Ovary (tissue), 9 donors: ENCODE data around the gene NEK9. TPM values are rescaled to one million over a fixed set of nuclear protein-coding genes. Genes with fewer than 3 reads are reported as not detected.

Experiments
- DNase-seq, 5 donors: peaks; one replicate each; pipeline ENCODE4 v3.0.0-alpha.2; 2019 to 2020
- H3K27ac ChIP-seq, 2 donors: fragments of 200-600 bp; one replicate each; pipeline versions ENCODE4 v1.5.1 to v1.8.0; 2019 to 2022
- H3K27me3 ChIP-seq: fragments of 200-600 bp; one replicate; pipeline ENCODE4 v1.8.0; 2022
- H3K36me3 ChIP-seq: fragments of 200-600 bp; sonication (generic); one replicate; pipeline ENCODE4 v1.5.1; 2019
- H3K4me1 ChIP-seq: one replicate; pipeline ENCODE4 v1.8.1; 2013; ENCODE audit warnings: mild to moderate bottlenecking, moderate library complexity; ENCODE audit not compliant: insufficient read depth
- H3K4me3 ChIP-seq: fragments of 200-600 bp; sonication (generic); one replicate; pipeline ENCODE4 v1.5.1; 2017
- H3K9me3 ChIP-seq, 2 donors: fragments of 200-600 bp in 1 of 2; sonication (generic) in 1 of 2; one replicate each; pipeline versions ENCODE4 v1.5.1 to v1.8.1; 2013 to 2019; ENCODE audit warnings: mild to moderate bottlenecking in 1 of 2, moderate library complexity in 1 of 2
- CTCF ChIP-seq, 3 donors: fragments of 450-650 bp in 2 of 3; fragments of 200-600 bp in 1 of 3; IDR thresholded peaks; one replicate each; pipeline versions ENCODE4 v1.5.1 to v1.8.0; 2016 to 2022; ENCODE audit warnings: antibody characterized with exemption in 3 of 3, mild to moderate bottlenecking in 1 of 3
- EP300 ChIP-seq: sonication (generic); formaldehyde crosslinking; IDR thresholded peaks from one replicate; pipeline ENCODE4 v1.6.1; 2017; ENCODE audit warnings: antibody characterized with exemption
- POLR2A ChIP-seq: fragments of 450-650 bp; IDR thresholded peaks from one replicate; pipeline ENCODE4 v1.6.1; 2017; ENCODE audit warnings: antibody characterized with exemption, mild to moderate bottlenecking, moderate library complexity
- WGBS, 3 donors: extraction: QIAGEN DNeasy Blood & Tissue Kit in 1 of 3; methylation state at CpG; one replicate each; pipeline versions ENCODE4 v1.1.5 to v1.1.7; 2013 to 2017; 5-methylcytosine and 5-hydroxymethylcytosine counted together
- intact Hi-C, 4 donors: fragments of 100-400 bp; cut with DNase I; formaldehyde crosslinking; loops; one replicate each; pipeline versions ENCODE4 v1.11.0 to v1.15.1; 2022 to 2023
- polyA plus RNA-seq, 2 donors: library from polyadenylated mRNA; stranded (reverse); fragments of 200-250 nt in 1 of 2; fragments of 350-450 nt in 1 of 2; fragmentation: Illumina TruSeq in 1 of 2; extraction: RNeasy Lipid Tissue Mini Kit (QIAGEN cat#74804) in 1 of 2; gene quantifications; one replicate each; pipeline ENCODE4 v1.2.3, GENCODE V29; 2013 to 2014
- total RNA-seq, 7 donors: library from RNA; depleted of rRNA in 2 of 7; stranded (reverse); fragments of >200 nt in 2 of 7; fragmentation: NEBNext Ultra II Directional in 3 of 7; extraction: Animal tissue kit (Norgen Biotek cat#: 25700) in 3 of 7; gene quantifications; one replicate each; pipeline versions ENCODE4 v1.1.0 to v1.2.4, GENCODE V29; 2016 to 2023
- donor health status: DM: no; HTN: no; CAD: no; lungs with moderate emphysema.
- donor health status: DM: no; HTN: no; CAD: no.
- donor health status: Bipolar disorder and iron deficiency.
- donor health status: DM: yes; HTN: yes; CAD: no.
- donor health status: DM: no; HTN: no; CAD: no.
- donor health status: DM: yes; HTN: yes; CAD: no.

NEK9 gene
- total and polyA plus RNA-seq, 9 donors: 57.0 to 140 (median 105) TPM

- TF ChIP-seq EP300: no peak
- TF ChIP-seq CTCF (IDR thresholded peaks at IDR 0.05): no peak
- TF ChIP-seq POLR2A: no peak
- Histone ChIP-seq H3K4me3 (no peak overlapping the region), H3K27ac (no peak overlapping the region), H3K4me1 (peaks cover 3% of the 10 kb centered on the region), H3K27me3 (no peaks in the 10 kb centered on the region), H3K36me3 (no peaks in the 10 kb centered on the region), H3K9me3 (no peaks in the 10 kb centered on the region)
- 87 to 92% (median 90%) methylated on average over 8 of the region's 8 CpGs for WGBS, 3 donors
- no peak for DNase-seq
- intact Hi-C loops: no loop called here
Measured at GRCh38 chr14:75044752-75045151, 82.1 kb downstream of the NEK9 start.

- DNase-seq: no peak
- intact Hi-C loops: no loop called here
- H3K4me3 ChIP-seq: no peak overlapping the region
- peaks cover 3% of the 10 kb centered on the region for H3K4me1 ChIP-seq
- 20 to 46% (median 22%) methylated on average over 2 of the region's 2 CpGs for WGBS, 3 donors
- TF ChIP-seq CTCF (IDR thresholded peaks at IDR 0.05) (no peak), EP300 (no peak), POLR2A (no peak)
- H3K27ac ChIP-seq: no peak overlapping the region
- H3K27me3 ChIP-seq: no peaks in the 10 kb centered on the region
- no peaks in the 10 kb centered on the region for H3K9me3 ChIP-seq
- no peaks in the 10 kb centered on the region for H3K36me3 ChIP-seq
Measured at GRCh38 chr14:75044322-75044721, 82.5 kb downstream of the NEK9 start.

- no peak for DNase-seq
- intact Hi-C loops: no loop called here
- H3K4me1 ChIP-seq: peaks cover 2% of the 10 kb centered on the region
Measured at GRCh38 chr14:75042035-75042434, 84.8 kb downstream of the NEK9 start.

GRCh38 chr14:75041613-75042012, 85.2 kb downstream of the NEK9 start:
- Histone ChIP-seq H3K36me3 (no peaks in the 10 kb centered on the region), H3K4me1 (peaks cover 2% of the 10 kb centered on the region), H3K4me3 (no peak overlapping the region), H3K27me3 (no peaks in the 10 kb centered on the region), H3K9me3 (no peaks in the 10 kb centered on the region), H3K27ac (no peak overlapping the region)
- DNase-seq: no peak
- no peak for TF ChIP-seq POLR2A
- TF ChIP-seq CTCF (IDR thresholded peaks at IDR 0.05): no peak
- no peak for TF ChIP-seq EP300
- WGBS, 3 donors: 70 to 88% (median 84%) methylated on average over 4 of the region's 4 CpGs
- intact Hi-C loops: no loop called here

More at GRCh38 chr14:75042035-75042434, 84.8 kb downstream of the NEK9 start:
- no peaks in the 10 kb centered on the region for H3K9me3 ChIP-seq
- no peak overlapping the region for H3K4me3 ChIP-seq
- 18 to 32% (median 23%) methylated on average over 6 of the region's 6 CpGs for WGBS, 3 donors
- no peaks in the 10 kb centered on the region for H3K27me3 ChIP-seq
- TF ChIP-seq CTCF (IDR thresholded peaks at IDR 0.05): no peak
- no peak for TF ChIP-seq POLR2A
- H3K36me3 ChIP-seq: no peaks in the 10 kb centered on the region
- H3K27ac ChIP-seq: no peak overlapping the region

GRCh38 chr14:75040959-75041358, 85.9 kb downstream of the NEK9 start:
- Histone ChIP-seq H3K27ac (no peak overlapping the region), H3K4me1 (peaks cover 2% of the 10 kb centered on the region), H3K27me3 (no peaks in the 10 kb centered on the region), H3K36me3 (no peaks in the 10 kb centered on the region), H3K4me3 (no peak overlapping the region), H3K9me3 (no peaks in the 10 kb centered on the region)
- TF ChIP-seq EP300 (no peak), CTCF (IDR thresholded peaks at IDR 0.05) (no peak), POLR2A (no peak)
- WGBS, 3 donors: 95 to 100% (median 99%) methylated on average over 2 of the region's 2 CpGs
- DNase-seq: no peak
- intact Hi-C loops: no loop called here
